Suprapubic skin (tissue), 4 donors: ENCODE results near the gene GREB1L.

Experiments used
- EP300 ChIP-seq: sonication (generic); formaldehyde crosslinking; IDR thresholded peaks from one replicate; pipeline ENCODE4 v1.6.1; 2017; ENCODE audit warnings: antibody characterized with exemption
- POLR2A ChIP-seq, 2 donors: fragments of 450-650 bp; IDR thresholded peaks; one replicate each; pipeline ENCODE4 v1.6.1; 2017; ENCODE audit warnings: antibody characterized with exemption in 2 of 2, mild to moderate bottlenecking in 2 of 2, moderate library complexity in 2 of 2
- POLR2AphosphoS5 ChIP-seq, 3 donors: sonication (generic); formaldehyde crosslinking; IDR thresholded peaks; one replicate each; pipeline ENCODE4 v1.6.1; 2017; ENCODE audit warnings: antibody characterized with exemption in 3 of 3
- TF ChIP-seq, protein P1 (sequence below), 2 donors: fragments of 200-600 bp in 1 of 2; fragments of 450-650 bp in 1 of 2; sonication (generic) in 1 of 2; IDR thresholded peaks; one replicate each; pipeline ENCODE4 v1.5.1; 2016 to 2019; ENCODE audit warnings: antibody characterized with exemption in 2 of 2, mild to moderate bottlenecking in 1 of 2, moderate library complexity in 1 of 2

DNA sequence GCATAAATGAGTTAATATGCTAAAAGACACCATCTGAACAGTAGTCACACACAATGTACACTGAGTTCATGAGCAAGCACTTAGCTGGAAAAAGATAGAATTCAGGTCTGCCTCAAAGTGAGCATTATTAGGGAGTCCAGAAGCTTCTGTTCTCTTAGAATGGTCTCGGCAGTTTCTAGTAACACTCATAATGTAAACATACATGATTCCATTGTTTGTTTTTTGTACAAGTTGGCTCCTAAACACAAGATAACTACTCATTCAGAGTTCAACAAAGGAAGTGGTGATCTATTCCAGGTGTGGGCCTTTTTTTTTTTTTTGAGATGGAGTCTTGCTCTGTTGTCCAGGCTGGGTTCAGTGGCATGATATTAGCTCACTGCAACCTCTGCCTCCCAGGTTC lies 292.3 kb downstream of the GREB1L start:
- no peak for TF ChIP-seq EP300
- TF ChIP-seq, protein P1, sequence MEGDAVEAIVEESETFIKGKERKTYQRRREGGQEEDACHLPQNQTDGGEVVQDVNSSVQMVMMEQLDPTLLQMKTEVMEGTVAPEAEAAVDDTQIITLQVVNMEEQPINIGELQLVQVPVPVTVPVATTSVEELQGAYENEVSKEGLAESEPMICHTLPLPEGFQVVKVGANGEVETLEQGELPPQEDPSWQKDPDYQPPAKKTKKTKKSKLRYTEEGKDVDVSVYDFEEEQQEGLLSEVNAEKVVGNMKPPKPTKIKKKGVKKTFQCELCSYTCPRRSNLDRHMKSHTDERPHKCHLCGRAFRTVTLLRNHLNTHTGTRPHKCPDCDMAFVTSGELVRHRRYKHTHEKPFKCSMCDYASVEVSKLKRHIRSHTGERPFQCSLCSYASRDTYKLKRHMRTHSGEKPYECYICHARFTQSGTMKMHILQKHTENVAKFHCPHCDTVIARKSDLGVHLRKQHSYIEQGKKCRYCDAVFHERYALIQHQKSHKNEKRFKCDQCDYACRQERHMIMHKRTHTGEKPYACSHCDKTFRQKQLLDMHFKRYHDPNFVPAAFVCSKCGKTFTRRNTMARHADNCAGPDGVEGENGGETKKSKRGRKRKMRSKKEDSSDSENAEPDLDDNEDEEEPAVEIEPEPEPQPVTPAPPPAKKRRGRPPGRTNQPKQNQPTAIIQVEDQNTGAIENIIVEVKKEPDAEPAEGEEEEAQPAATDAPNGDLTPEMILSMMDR (IDR thresholded peaks at IDR 0.05) = no peak
- TF ChIP-seq POLR2AphosphoS5 (IDR thresholded peaks at IDR 0.05) = no peak
- no peak for TF ChIP-seq POLR2A (IDR thresholded peaks at IDR 0.05)
